Measurements from ENCODE around the gene ATE1.

GRCh38 chr10:121921238-121921931, 6.4 kb downstream of the ATE1 start:
- no peak for TF ChIP-seq CTCF (IDR thresholded peaks at IDR 0.05)
- TF ChIP-seq POLR2A (IDR thresholded peaks at IDR 0.05) = no peak

All from stomach (tissue), 4 donors.